Peyer's patch (tissue), 4 donors: ENCODE measurements around the gene PTPN5.

ENCODE experiments used
- POLR2A ChIP-seq, 2 donors: fragments of 450-650 bp; IDR thresholded peaks; one replicate each; pipeline ENCODE4 v1.5.1; 2017; ENCODE audit warnings: antibody characterized with exemption in 2 of 2, mild to moderate bottlenecking in 2 of 2, moderate library complexity in 2 of 2
- TF ChIP-seq, protein P1 (sequence below), 6 experiments: fragments of 450-650 bp in 4 of 6; fragments of 200-600 bp in 2 of 6; sonication (generic) in 1 of 6; IDR thresholded peaks; one replicate each; pipeline ENCODE4 v1.5.1; 2017 to 2019; ENCODE audit warnings: antibody characterized with exemption in 6 of 6, mild to moderate bottlenecking in 3 of 6, moderate library complexity in 1 of 6

DNA sequence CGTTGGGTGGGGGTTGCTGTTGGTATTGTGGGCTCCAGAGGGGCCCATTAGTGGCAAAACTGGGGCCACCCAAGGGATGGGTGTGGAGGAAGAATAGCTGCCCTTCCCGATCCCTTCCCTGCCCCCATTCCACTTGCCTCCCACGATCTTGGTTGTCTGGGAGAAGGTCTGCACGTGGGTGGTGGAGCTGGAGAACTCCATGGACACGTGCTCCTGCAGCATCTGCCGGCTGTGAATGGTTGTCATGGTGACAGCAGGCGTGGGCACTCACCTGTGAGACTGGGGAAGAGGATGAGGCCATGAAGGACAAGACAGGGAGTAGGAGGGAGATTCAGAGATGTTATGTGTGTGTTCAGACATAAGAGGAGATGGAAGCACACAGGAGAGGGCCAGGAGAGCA lies 67.6 kb downstream of the PTPN5 start:
- TF ChIP-seq POLR2A (IDR thresholded peaks at IDR 0.05), result no peak
- TF ChIP-seq, protein P1, sequence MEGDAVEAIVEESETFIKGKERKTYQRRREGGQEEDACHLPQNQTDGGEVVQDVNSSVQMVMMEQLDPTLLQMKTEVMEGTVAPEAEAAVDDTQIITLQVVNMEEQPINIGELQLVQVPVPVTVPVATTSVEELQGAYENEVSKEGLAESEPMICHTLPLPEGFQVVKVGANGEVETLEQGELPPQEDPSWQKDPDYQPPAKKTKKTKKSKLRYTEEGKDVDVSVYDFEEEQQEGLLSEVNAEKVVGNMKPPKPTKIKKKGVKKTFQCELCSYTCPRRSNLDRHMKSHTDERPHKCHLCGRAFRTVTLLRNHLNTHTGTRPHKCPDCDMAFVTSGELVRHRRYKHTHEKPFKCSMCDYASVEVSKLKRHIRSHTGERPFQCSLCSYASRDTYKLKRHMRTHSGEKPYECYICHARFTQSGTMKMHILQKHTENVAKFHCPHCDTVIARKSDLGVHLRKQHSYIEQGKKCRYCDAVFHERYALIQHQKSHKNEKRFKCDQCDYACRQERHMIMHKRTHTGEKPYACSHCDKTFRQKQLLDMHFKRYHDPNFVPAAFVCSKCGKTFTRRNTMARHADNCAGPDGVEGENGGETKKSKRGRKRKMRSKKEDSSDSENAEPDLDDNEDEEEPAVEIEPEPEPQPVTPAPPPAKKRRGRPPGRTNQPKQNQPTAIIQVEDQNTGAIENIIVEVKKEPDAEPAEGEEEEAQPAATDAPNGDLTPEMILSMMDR (IDR thresholded peaks at IDR 0.05), result no peak
